Measurements from ENCODE around the gene SPATA2.
"Not testable (repeated sequence)": the region's sequence is repeated elsewhere in the genome, so short reads cannot be mapped to it uniquely, and the experiment has no call there.

Gene SPATA2

DNA sequence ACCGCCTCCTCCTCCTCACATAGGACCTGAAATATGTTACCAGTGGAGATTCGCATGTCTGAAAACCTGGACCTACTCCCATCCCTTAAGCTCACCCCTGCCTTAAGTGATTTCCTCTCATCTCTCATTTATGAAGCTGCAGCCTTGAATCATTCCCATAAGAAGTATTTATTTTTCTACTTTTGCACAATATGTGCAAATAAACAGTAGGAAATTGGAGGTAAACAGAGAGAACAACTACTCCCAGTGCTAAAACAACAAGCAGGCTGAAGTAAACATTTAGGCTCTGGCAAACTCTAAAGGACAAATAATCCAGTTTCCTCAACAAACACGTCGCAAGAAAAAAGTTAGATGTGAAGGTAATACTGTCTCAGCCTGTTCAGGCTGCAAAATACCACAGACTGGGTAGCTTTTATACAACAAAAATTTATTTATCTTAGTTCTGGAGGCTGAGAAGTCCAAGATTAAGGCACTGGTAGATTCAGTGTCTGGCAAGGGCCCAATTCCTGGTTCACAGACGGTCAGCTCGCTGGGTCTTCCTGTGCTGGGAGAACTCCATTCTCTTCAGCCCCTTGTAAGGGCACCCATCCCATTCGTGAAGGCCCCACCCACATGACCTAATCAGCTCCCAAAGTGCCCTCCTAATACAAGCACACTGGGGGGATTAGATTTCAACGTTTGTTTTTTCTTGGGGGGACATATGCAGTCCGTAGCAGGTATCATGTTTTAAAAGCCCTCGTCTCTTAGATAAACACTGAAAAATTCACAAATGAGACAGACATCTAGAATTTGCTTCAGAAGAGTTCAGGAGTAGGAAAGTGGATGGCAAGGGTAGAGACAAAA lies 15.6 kb downstream of the SPATA2 start:
- no peak for DNase-seq

- no peak for DNase-seq
These were observed 19.1 kb downstream of the SPATA2 start for GRCh38 chr20:49896204-49896603.

- DNase-seq, result not testable (repeated sequence)
These were observed 19.7 kb downstream of the SPATA2 start for GRCh38 chr20:49895474-49896093.

DNA sequence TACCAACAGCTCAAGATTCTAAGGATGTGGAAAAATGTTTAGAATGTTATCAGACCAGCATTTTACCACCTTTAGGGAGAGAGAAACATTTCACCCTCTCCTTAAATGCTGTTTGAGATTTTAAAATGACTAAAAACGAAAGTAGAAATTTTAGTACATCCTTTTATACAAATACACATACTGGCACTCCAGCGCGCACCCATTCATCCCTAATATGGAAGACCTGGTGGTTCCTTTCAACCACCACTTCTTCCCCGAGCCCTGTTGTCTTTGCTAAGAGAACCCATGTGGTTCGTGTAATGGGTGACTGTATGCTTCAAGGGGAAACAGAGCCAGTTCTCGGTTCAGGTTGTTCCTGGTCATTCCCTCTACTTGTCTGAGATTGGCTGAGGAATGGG lies 21.3 kb downstream of the SPATA2 start:
- DNase-seq, result peak; percentile 78

DNA sequence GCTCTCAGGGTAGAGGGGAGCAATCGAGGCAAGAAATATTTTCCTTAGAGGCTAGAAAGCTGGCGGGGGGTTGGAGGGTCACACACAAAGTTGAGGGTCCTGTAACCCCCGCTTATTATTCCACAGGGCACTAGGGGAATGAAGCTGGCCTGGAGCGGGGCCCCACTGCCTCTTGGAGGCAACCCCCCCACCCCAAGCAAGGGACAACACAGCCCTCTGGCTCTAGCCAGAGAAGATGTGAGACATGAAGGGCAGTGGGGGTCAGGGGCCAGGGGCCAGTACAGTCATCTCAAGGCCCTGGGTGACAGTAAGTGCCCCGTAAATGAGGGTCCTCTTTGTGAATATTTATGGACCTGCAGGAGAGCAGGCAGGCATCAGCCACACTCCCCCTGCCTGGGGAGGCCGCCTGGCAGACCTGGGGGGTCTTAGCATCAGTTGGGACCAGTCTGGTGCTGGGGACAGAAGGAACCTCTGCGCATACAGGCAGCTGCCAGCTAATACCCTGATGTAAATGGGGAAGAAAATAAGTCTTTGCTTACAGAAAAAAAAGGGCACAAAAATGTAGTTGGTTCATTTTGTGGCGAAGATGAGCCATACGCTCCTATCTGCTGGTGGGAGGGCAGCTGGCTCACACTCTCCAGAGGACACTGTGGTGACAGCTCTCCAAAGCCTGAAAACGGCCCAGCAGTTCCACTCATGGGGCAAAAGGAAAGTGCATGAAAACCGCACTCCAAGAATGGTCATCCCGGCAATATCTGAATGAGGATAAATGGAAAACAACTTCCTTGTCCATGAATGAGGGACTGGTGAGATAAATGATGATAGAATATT lies 21.9 kb downstream of the SPATA2 start:
- DNase-seq, result peak; percentile 59

- DNase-seq, result no peak
These were observed 22.5 kb downstream of the SPATA2 start for GRCh38 chr20:49892817-49893216.

DNA sequence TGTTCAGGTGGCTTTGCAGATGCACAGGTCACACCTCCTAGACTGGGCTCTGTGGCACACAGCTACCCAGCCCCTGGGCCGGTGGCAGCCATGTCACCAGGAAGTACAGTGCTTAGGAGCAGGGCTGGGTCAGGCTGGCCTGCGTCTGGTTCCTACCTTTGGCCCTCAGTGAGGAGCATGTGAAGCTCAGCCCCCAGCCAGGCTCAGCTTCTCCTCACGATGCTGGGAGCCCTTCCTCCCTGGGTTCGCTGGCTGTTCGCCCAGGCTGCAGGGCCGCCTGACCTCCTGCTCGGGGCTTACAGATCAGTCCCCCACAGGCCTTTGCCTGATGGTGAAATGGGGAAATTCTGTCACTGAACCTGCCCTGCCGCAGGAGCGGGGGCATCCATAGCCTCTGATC lies 23.1 kb downstream of the SPATA2 start:
- no peak for DNase-seq

GRCh38 chr20:49891476-49892110 lies 23.7 kb downstream of the SPATA2 start:
- DNase-seq, result peak; percentile 18

GRCh38 chr20:49890471-49891361 lies 24.6 kb downstream of the SPATA2 start:
- no peak for DNase-seq

DNA sequence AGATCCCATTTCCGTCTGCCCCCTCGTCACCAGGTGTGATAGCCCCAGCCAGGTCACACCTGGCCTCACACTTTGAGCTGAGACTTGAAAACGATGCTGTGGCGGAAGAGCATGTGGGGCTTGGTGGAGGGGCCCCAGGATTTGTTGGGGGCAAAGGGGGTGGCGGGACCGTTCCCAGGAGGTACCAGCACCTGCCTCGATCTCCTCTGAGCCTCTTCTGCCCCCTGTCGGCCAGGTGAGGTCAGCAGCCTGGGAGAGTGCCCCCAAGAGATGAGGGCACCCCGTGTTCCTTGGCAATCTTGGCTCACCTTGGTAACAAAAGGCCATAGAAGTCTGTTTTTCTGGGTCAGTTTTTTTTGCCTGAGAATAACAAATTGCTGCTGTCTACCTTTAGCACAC lies 25.4 kb downstream of the SPATA2 start:
- DNase-seq, result no peak

DNA sequence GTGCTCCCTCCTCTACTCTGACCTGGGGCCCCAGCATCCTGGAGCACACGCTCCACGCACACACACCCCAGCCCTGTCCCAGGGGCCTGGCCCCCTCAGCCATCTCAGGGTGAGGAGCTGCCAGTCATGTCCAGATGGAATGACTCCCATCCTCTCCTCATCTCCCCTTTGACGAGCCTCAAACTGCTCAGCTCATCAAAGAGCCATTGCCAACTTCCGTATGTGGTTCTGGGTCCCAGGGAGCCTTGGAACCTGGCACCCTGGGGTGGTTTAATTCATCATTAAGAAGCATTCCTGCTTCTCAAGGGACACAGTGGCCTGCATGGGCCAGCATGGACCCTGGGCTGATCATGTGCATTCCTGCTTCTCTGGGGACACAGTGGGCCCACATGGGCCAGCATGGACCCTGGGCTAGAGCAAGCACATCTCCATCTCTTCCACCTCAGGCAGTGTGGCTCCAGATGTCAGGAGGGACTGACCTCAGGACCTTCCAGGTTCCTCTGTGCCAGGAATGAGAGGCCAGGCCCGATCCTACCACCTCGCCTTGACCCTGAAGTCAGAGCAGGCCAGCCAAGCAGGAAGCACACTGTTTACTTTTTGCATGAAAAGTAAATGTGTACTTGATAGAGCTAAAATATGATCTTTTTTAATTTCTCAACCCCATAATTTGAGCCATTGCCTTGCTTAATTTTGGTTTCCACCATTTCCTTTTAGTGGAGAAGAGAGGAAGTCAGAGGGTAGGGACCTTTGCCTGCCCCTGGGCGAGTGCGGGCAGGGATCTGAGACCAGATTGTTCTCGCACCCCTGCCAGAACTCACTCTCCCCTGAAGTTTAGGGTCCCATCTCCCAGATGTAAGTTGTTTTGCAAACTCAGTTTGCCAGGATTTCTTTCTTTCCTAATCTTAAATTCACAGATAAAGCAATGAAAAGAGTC lies 26.1 kb downstream of the SPATA2 start:
- DNase-seq, result no peak

- DNase-seq, result peak; percentile 60
These were observed 26.9 kb downstream of the SPATA2 start for GRCh38 chr20:49888212-49889000.

GRCh38 chr20:49887251-49888211 lies 27.8 kb downstream of the SPATA2 start:
- no peak for DNase-seq

GRCh38 chr20:49886571-49887213 lies 28.6 kb downstream of the SPATA2 start:
- no peak for DNase-seq

DNA sequence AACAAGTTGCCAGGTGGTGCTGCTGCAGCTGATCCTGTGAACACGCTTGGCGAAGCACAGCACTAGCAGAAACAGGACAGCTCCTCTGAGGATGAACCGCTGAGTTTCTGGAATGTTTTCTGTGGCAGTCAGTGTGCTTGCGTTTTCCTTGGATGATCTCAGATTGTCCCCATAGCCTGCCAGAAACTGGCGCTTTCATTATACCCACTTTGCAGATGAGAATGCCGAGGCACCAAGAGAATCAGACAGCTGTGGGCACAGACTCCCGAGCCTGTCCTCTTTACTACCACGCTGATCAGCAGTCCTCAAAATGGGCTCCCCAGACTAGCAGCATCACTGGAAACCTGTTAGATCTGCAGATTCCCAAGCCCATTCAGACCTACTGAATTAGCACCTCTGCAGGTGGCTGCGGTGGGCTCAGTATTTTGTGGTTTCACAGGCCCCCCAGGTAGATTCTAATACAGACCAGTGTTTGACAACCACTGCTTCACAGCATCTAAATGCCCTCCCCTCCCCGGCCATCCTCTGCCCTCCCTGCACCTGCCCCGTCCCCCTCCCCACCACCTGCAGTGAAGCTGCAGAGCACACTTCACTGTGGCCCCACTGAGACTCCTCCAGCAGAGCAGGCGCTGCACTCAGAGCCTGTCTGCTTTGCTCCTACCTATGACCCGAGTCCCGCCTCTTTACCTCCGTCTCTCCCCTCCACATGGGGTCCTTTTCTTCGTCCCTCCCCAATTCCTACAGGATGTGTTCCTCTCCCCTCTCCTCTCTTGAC lies 29.6 kb downstream of the SPATA2 start:
- no peak for DNase-seq

GRCh38 chr20:49883246-49883802 lies 32.0 kb downstream of the SPATA2 start:
- no peak for DNase-seq
